Superior temporal gyrus (tissue), 1 donor: ENCODE data around the gene SLC13A1.
A peak's percentile ranks its signal among the peaks of the same experiment; 100 is the strongest.

Source experiments
- DNase-seq: peaks from one replicate; pipeline ENCODE4 v3.0.0-alpha.2; 2016; ENCODE audit errors: extremely low spot score

Gene SLC13A1

GRCh38 chr7:123198111-123198510 is 1.7 kb downstream of the SLC13A1 start:
- DNase-seq, result no peak

- no peak for DNase-seq
These were observed 6.5 kb downstream of the SLC13A1 start for GRCh38 chr7:123193235-123193634.

- DNase-seq, result no peak
These were observed 8.6 kb downstream of the SLC13A1 start for GRCh38 chr7:123191132-123191531.

- DNase-seq, result no peak
These were observed 9.5 kb downstream of the SLC13A1 start for GRCh38 chr7:123190109-123190831.

DNA sequence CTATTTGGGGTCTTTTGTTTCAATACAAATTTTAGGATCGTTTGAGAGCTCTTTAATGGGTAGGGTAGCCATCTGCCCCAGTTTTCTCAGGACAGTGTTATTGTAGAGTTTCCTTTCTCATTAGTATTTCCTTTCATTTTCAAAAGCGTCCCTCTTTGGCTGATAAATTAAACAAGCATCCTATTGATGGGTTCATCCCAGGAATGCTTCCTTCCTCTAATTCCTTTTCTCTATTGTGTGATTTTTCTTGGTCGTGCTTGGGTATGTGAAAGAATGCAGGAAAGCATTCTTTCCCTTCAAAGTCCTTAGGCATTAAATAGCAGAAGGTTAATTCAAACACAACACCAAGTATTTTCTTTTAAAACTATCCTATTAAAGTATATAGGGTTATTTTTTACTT is 14.0 kb downstream of the SLC13A1 start:
- no peak for DNase-seq

- no peak for DNase-seq
These were observed 15.5 kb downstream of the SLC13A1 start for GRCh38 chr7:123184271-123184670.

DNA sequence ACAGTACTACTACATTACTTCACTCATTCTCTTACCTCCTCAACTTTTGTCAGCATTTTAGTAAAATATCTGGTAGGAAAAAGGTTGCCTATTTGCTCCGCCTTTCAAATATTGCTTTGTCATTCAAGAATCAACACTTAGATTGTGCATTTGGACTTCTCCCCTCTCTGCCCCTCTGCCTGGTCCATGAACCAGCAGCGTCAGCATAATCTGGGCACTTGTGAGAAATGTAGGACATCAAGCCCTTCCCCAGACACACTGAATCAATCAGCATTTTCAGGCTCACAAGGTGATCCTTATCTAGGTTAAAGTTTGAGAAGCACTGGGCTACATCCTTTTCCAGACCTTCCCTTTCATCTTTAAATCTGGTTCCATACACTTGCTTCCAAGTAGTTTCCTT is 16.3 kb downstream of the SLC13A1 start:
- DNase-seq, result no peak

DNA sequence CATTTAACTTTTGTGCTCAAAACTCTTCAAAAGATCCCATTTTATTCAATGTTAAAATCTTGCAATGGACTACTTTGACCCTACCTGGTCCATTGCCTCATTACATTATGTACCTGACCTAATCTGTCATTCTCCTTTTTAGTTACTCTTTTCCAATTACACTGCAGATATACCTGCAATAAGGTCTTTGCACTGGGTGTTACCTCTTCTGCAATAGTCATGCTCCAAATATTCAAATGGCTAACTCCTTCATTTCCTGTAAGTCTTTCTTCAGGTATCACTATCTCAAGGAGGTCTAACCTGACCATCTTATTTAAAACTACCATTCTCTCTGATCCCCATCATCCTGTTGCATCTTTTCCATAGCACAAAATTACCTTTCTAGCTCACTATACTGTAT is 22.3 kb downstream of the SLC13A1 start:
- no peak for DNase-seq

- DNase-seq, result no peak
These were observed 29.2 kb downstream of the SLC13A1 start for GRCh38 chr7:123170333-123171246.

- no peak for DNase-seq
These were observed 30.7 kb downstream of the SLC13A1 start for GRCh38 chr7:123169065-123169464.

DNA sequence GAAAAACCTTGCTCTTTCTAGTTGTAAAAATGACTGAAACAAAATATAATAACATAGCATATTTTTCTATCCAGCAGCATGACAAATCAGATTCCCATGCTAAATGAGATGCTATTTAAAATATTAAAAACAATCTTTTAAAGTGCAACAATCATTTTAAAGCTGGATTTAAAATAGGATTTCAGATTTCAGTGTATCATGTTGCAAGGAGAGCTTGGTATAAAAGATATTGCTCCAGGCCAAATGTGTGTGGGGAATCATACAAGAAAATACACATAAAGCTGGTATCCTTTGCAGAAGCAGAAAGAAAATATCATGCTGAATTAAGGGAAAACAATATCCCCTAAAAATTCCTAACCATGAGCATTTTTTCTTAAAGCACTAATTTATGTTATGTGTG is 42.2 kb downstream of the SLC13A1 start:
- DNase-seq, result no peak

DNA sequence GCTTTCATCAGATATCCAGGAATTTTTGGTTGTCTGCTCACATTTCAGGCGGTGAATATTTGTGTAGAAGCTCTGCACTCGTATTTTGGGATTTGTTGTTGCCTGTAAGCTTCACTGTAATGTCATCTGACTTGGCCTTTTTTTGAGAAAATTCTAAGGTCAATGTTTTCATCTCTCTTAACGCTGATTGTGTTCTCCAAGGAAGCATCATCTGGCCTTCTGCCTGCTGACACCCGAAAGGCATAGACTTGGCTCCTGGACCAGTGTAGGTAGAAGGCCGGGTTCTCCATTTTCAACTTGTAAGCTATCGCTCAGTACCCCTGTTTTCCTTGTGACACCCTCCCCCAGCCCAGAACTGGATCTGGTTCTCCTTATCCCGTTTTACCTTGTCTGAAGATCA is 44.2 kb downstream of the SLC13A1 start:
- DNase-seq, result no peak

- peak; percentile 94 for DNase-seq
These were observed 45.4 kb downstream of the SLC13A1 start for GRCh38 chr7:123154231-123154860.

GRCh38 chr7:123151443-123151842 is 48.3 kb downstream of the SLC13A1 start:
- no peak for DNase-seq

- DNase-seq, result no peak
These were observed 51.0 kb downstream of the SLC13A1 start for GRCh38 chr7:123148813-123149212.

DNA sequence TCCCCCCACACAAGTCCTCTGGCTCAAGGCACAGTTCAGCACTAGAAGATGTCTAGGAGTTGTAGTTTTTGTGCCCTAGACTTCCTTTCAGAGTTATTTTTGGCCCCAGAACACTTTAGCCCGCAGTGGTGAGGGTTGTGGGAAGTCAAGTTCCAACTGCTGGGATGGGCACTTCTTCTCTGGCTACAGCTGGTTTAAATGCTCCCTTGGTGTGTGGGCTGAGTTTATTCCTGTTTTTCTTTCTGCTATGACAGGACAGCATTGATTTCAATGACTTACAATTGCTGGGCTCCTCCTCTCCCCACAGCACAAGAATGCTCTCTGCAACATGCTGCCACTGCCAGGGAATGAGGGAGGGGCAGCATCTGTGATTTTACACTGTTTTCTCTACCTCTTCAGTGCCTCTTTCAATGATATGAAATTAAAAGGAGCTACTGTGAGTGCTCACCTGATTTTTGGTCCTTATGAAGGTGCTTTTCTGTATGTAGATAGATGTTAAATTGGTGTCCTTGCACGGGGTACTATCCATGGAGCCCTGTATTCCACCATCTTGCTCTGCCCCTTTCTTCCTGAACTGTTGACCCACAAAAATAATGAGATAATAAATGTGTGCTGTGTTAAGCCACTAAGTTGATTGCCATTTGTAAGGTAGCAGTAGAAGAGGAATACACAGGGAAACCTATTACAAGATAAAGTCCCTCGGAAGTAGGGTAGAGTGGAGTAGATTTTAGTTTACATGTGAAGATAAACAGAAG is 56.3 kb downstream of the SLC13A1 start:
- no peak for DNase-seq

GRCh38 chr7:123140561-123140960 is 59.2 kb downstream of the SLC13A1 start:
- no peak for DNase-seq

GRCh38 chr7:123135960-123136359 is 63.8 kb downstream of the SLC13A1 start:
- DNase-seq, result no peak

DNA sequence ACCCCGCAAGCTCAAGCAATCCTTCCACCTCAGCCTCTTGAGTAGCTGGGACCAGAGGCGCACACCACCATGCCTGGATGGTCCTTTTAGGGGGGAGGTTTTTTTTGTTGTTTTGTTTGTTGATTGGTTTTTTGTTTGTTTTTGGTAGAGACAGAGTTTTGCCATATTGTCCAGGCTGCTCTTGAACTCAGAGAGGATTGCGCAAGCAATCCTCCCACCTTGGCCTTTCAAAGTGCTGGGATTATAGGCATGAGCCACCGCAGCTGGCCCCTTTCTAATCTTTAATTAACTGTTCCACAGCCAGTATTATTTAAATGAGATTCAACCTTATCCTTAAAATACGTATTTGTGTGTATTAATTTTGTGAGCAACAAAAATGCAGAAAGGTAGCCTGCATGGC is 65.8 kb downstream of the SLC13A1 start:
- DNase-seq, result no peak

- DNase-seq, result no peak
These were observed 67.8 kb downstream of the SLC13A1 start for GRCh38 chr7:123131961-123132360.

- DNase-seq, result no peak
These were observed 68.2 kb downstream of the SLC13A1 start for GRCh38 chr7:123131556-123131955.

DNA sequence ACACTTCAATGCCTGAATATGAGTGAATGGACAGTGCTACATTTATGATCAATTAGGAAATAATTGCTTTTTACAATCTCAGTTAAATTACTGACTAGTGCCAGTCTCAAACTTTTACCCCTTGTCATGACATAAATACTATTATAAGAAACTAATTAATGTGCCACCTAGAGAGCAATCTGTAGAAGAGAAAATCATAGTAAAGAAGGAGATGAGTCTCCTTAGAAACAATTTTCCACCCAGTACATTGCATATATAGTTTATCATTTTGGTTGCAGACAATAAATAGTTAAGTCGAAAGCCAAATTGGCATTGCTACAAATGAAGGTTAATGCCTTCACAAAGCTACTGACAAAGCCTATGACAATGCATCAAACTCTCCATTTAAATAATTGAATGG is 68.6 kb downstream of the SLC13A1 start:
- no peak for DNase-seq
